ENCODE data around the gene TNFAIP2.
"Not testable (repeated sequence)": the region's sequence is repeated elsewhere in the genome, so short reads cannot be mapped to it uniquely, and the experiment has no call there.

The TNFAIP2 gene

GRCh38 chr14:103135333-103136260 is 12.3 kb downstream of the TNFAIP2 start:
- FAIRE-seq: no peak

DNA sequence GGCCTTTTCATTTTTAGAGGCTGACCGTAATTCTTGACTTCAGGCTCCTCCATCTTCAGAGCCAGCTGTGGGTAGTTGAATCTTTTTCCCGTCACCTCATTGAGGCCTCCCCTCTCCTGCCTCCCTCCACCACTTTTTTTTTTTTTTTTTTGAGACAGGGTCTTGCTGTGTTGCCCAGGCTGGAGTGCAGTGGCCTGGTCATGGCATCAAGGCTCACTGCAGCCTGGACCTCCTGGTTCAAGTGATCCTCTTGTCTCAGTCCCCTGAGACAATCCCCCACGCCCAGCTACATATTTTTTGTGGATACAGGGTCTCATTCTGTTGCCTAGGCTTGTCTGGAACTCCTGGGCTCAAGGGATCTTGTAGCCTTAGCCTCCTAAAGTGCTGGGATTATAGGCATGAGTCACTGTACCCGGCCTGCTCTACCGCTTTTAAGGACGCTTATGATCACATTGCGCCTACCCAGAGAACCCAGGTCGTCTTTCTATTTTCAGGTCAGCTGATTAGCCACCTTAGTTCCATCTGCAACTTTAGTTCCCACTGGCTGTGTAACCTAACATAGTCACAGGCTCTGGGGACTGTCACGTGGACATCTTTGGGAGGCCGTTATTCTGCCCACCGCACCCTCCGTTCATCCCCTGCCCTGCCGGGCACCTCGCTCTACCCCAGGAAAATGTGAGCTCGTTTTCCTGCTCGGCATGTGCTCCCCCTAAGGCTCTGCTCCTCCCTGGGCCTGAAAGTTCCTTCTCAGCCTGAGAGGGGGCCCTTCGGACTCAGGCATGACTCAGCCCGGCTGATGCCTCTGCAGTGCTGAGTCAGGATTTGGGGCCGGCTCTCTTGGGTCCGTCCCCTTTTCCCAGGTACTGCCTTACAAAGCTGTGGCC is 13.4 kb downstream of the TNFAIP2 start:
- no peak for FAIRE-seq

GRCh38 chr14:103137689-103138300 is 14.5 kb downstream of the TNFAIP2 start:
- no peak for FAIRE-seq

DNA sequence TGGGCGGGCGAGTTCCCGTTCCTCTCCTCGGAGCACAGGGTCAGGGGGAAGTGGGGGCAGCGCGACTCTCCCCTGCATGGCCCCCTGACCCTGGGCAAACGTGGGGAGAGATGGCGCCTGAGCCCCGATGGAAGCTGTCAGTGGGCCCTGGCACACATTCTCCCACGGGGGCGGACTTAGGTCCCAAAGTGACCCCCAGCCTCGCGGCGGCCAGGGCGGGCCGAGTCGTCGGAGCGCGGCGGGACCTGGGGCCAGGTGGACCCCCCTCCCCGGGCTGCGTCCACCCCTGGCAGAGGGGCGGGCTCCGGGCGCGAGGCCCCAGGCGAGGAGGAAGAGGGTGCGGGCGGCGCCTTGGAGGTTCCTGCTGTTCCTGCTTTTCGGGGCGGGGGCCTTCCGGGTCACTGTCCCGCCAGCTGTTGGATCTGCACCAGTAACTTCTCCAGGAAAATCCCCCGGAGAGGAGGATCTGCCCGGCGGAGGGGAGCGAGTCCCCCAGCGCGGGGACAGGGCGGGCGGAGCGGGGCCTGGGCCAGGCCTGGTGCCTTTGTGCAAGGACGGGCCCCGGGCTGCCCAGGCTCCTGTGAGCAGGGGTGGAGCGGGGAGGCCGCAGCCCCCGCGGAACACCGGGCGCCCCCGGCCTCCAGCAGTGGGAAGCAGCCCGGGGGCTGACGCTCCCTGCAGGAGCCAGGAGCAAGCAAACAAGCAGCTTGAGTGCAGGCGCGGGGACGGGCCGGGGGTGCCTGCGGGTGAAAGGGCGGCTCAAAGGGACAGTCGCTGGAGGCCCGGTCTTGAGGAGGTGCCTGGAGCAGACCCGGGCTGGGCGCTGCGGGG is 15.3 kb downstream of the TNFAIP2 start:
- no peak for FAIRE-seq

- no peak for FAIRE-seq
Measured at GRCh38 chr14:103139132-103140025, 16.1 kb downstream of the TNFAIP2 start.

DNA sequence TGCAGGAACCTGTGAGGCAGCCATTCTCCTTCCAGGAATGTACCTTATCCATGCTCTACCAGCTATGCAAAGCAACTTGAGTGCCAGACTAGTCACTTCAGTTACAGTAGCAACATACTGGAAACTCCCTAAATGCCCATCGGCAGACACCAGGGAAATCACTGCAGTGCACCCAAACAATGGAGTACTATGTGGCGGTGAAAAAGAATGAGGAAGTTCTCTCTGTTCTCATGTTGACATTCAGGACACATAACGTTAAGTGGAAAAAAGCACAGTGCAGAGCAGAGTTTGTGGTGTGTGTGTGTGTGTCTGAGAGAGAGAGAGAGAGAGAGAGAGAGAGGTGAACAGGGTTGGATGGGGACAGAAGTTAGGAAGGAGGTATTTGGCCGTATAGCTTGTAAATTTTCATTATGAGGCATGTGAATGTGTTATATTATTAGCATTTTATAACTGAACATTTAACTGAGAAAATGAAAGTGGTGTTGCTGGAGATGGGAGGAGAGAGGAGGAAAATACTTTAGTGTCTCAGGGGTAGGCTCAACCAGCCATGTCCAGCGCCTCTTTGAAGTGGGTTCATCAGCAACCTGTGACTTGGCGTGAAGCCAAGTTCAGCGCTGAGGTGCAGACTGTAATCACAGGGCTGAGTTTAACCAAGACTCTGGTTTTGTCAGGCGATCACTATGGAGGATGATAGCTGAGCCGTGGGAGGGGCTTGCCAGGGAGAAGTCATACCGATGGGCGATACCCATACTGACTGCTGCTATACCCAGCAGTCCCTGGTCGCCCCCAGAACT is 17.3 kb downstream of the TNFAIP2 start:
- FAIRE-seq: no peak

DNA sequence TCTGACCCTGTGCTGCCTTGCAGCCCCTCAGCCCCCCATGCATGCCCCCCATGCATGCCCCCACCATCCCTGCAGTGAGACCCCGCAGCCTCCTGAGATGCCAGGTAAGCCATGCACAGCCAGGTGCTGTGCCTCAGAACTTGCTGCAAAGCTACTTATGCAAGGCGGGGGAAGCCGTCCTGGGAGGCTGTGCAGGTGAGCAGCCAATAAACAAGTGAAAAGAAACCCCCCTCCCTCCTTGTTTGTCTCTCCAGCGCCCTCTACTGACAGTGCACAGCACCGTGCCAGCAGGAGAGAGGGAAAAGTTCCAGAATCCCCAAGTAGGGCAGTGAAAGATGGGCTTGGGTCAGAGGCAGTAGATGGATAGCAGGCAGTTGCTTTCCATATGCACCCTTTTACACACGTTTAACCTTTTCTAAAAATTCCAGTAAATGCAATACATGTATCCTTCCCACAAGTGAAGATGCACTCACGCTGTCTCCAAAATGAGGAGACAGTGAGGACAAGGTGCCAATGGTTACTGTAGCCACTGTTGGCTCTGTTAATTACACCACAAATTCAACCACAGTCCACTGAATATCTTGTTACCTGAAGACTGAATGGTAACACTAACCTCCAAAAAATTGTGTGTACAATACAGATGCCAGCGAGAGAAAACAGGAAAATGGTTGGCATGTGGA is 18.0 kb downstream of the TNFAIP2 start:
- no peak for FAIRE-seq

- FAIRE-seq: no peak
Measured at GRCh38 chr14:103142026-103142425, 18.8 kb downstream of the TNFAIP2 start.

- FAIRE-seq: no peak
Measured at GRCh38 chr14:103142721-103143302, 19.6 kb downstream of the TNFAIP2 start.

DNA sequence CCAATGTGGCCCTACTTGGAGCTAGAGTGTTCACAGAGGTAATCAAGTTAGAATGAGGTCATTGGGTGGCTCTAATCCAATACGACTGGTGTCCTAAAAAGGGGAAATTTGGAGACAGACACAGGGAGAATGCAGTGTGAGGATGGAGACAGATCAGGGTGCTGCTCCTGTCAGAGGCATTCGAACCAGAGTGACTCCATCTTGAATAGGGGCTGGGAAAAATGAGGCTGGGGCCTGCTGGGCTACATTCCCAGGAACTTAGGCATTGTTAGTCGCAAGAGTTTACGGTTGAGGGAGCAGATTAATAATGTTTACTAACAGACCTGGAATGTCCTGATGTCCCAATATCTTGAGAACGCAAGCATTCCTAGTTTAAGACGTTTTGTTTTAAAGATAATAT is 20.2 kb downstream of the TNFAIP2 start:
- no peak for FAIRE-seq

DNA sequence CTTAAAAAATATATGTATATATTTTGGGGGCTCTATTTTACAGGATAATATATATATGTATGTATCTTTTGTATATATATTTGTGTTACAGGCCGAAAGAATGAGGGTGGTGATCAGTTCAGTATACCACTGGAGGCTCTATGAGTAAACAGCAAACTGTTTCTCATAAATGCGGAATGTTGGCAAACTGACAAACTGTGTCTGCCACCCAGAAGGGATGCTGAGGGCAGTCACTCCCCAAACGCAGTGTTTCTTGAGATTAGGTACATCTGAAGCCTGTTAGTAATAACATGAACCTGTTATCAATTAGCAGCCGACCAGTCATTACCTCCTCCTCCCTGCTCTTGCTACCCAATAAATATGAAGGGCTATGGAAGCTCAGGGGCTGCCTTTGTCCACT is 20.8 kb downstream of the TNFAIP2 start:
- no peak for FAIRE-seq

- FAIRE-seq: no peak
Measured at GRCh38 chr14:103146141-103146709, 23.0 kb downstream of the TNFAIP2 start.

DNA sequence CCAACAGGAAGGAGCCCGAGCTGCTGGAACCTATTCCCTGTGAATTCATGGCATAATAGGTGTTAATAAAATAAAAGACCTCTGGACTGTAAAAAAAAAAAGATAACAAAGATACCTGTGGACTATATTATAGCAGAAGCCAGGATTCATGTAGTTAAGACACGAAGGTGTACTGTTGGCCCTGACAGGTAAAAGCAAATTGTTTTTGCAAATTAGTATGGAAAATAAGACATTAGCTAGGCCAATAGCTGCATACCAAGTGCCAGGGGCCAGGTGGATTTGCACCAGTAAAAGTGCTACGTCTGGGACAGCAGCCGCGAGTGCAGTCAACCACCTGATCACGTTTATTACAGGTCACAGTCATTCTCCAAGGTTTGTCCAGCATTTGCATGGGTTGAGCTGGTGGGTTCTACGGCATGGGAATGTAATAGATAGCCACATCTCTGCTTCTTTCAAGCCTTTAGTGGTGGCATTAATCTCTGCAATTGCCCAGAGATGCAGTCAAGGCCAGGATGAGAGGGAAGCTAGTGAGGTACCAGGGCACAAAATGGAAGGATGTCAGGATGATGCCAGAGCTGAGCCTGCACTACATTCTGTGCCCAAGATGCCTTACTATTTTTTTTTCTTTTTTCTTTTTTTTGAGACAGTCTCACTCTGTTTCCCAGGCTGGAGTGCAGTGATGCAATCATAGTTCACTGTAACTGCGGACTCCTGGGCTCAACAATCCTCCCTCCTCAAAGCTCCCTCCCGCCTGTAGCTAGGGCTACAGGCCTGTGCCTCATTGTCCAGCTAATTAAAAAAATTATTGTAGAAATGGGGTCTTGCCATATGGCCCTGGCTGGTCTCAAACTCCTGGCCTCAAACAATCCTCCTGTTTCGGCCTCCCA is 26.3 kb downstream of the TNFAIP2 start:
- FAIRE-seq: no peak

- FAIRE-seq: no peak
Measured at GRCh38 chr14:103151270-103151945, 28.1 kb downstream of the TNFAIP2 start.

GRCh38 chr14:103155010-103155409 is 31.7 kb downstream of the TNFAIP2 start:
- no peak for FAIRE-seq

DNA sequence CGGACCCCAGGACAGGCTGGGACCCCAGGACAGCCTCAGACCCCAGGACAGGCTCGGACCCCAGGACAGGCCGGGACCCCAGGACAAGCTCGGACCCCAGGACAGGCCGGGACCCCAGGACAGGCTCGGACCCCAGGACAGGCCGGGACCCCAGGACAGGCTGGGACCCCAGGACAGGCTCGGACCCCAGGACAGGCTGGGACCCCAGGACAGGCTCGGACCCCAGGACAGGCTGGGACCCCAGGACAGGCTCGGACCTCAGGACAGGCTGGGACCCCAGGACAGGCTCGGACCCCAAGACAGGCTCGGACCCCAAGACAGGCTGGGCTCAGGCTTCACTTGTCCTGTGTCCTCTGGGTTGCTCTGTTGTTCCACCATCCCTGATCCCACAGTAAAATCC is 32.2 kb downstream of the TNFAIP2 start:
- not testable (repeated sequence) for FAIRE-seq

DNA sequence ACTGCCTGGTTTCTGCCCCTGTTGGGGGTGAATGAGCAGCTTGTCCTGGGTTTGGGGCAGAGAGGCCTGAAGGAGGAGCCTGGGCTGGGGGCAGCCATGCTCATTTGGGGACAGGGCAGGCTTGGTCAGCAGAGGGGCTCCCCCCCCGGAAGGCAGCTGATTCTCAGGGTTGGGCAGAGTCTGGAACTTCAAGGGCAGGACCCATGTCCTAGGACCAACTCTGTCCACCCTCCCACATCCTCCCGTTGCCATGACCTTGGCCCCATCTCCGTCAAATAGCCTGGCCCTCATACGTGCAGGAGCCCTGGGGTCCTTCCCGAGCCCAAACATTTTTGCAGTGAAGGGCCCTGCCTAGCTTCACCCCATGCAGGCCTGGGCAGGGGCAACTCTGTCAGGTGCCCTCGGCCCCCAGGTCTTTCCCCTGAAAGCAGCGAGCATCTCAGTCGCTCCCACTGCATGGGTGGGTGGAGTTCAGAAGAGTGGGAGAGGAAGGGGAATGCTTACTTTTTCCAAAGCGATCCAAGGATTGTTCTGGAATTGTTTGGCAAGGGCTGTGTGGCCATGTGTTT is 32.6 kb downstream of the TNFAIP2 start:
- no peak for FAIRE-seq
